SK-N-MC (cell line): ENCODE results near the gene CRMP1.

Experiments used
- EZH2 ChIP-seq: fragments of 200-600 bp; sonication (generic); IDR thresholded peaks from one replicate; pipeline ENCODE4 v1.6.1; 2017; ENCODE audit warnings: antibody characterized with exemption
- FOXP2 ChIP-seq: optimal IDR thresholded peaks from 2 replicates; pipeline ENCODE3; 2011; ENCODE audit warnings: mild to moderate bottlenecking, moderate library complexity; ENCODE audit not compliant: insufficient read depth; ENCODE audit errors: extremely low read length, control extremely low read depth

GRCh38 chr4:5881340-5881739, 11.5 kb downstream of the CRMP1 start:
- TF ChIP-seq FOXP2: no peak
- TF ChIP-seq EZH2: no peak
